Mucosa of descending colon (tissue), 3 donors: ENCODE results near the gene ACOT2. TPM values are rescaled to one million over a fixed set of nuclear protein-coding genes. Genes with fewer than 3 reads are reported as not detected.
"Not testable (repeated sequence)": the region's sequence is repeated elsewhere in the genome, so short reads cannot be mapped to it uniquely, and the experiment has no call there.

ENCODE experiments used
- ATAC-seq: fragments of 200-7000 bp; cut with Tn5 transposase; one replicate; pipeline ENCODE4 v1.9.1; 2020; ENCODE audit warnings: mild to moderate bottlenecking, moderate library complexity
- DNase-seq, 3 donors: peaks; one replicate each; pipeline ENCODE4 v3.0.0-alpha.2; 2020
- H3K36me3 ChIP-seq: fragments of 200-600 bp; one replicate; pipeline ENCODE4 v1.8.0; 2021; ENCODE audit warnings: low read depth, mild to moderate bottlenecking
- H3K4me1 ChIP-seq: fragments of 200-600 bp; one replicate; pipeline ENCODE4 v1.8.0; 2021; ENCODE audit warnings: low read depth, mild to moderate bottlenecking
- H3K4me3 ChIP-seq: fragments of 200-600 bp; one replicate; pipeline ENCODE4 v1.8.0; 2021; ENCODE audit warnings: mild to moderate bottlenecking
- H3K9me3 ChIP-seq: fragments of 200-600 bp; one replicate; pipeline ENCODE4 v1.8.0; 2021; ENCODE audit warnings: mild to moderate bottlenecking
- CTCF ChIP-seq: fragments of 200-600 bp; IDR thresholded peaks from one replicate; pipeline ENCODE4 v1.8.0; 2022; ENCODE audit warnings: antibody characterized with exemption, mild to moderate bottlenecking
- intact Hi-C, 2 donors: fragments of 100-400 bp; cut with DNase I in 1 of 2; cut with micrococcal nuclease in 1 of 2; formaldehyde crosslinking; loops; one replicate each; pipeline versions ENCODE4 v1.11.0 to v1.11.1; 2022; cut with DNase I, micrococcal nuclease
- total RNA-seq, 3 donors: library from RNA; stranded (reverse); fragmentation: NEBNext Ultra II Directional in 2 of 3; extraction: Animal tissue kit (Norgen Biotek cat#: 25700) in 2 of 3; gene quantifications; one replicate each; pipeline versions ENCODE4 v1.2.1 to v1.2.4, GENCODE V29; 2021 to 2023
- donor health status: DM: no; HTN: no; CAD: no; lungs with moderate emphysema.
- donor health status: DM: no; HTN: no; CAD: no.
- donor health status: DM: no; HTN: yes; CAD: no.

Gene ACOT2
- total RNA-seq, 3 donors from 2014 or later, result 18.8 to 60.7 (median 50.0) TPM

GRCh38 chr14:73539017-73539416 lies 30.0 kb upstream of the ACOT2 start:
- ATAC-seq (peak; percentile 72), DNase-seq (peak in 2 of 3 donors; percentile 82 to 84)
- peak; percentile 81 for TF ChIP-seq CTCF
- H3K4me1 ChIP-seq, H3K9me3 ChIP-seq, H3K4me3 ChIP-seq, intact Hi-C loops, H3K36me3 ChIP-seq: not testable (repeated sequence)

- H3K4me3 ChIP-seq, ATAC-seq, DNase-seq, H3K36me3 ChIP-seq, H3K9me3 ChIP-seq, intact Hi-C loops, H3K4me1 ChIP-seq: not testable (repeated sequence)
Observed at GRCh38 chr14:73542961-73543360, 26.1 kb upstream of the ACOT2 start.

- ATAC-seq, H3K36me3 ChIP-seq, H3K4me3 ChIP-seq, H3K4me1 ChIP-seq, DNase-seq, H3K9me3 ChIP-seq, intact Hi-C loops: not testable (repeated sequence)
Observed at GRCh38 chr14:73545353-73545752, 23.7 kb upstream of the ACOT2 start.

- H3K36me3 ChIP-seq, DNase-seq, intact Hi-C loops, H3K4me3 ChIP-seq, H3K4me1 ChIP-seq, H3K9me3 ChIP-seq, ATAC-seq: not testable (repeated sequence)
Observed at GRCh38 chr14:73549097-73549496, 19.9 kb upstream of the ACOT2 start.

- H3K36me3 ChIP-seq, H3K4me1 ChIP-seq, DNase-seq, H3K9me3 ChIP-seq, intact Hi-C loops, H3K4me3 ChIP-seq, ATAC-seq: not testable (repeated sequence)
Observed at GRCh38 chr14:73549889-73550524, 19.0 kb upstream of the ACOT2 start.

- H3K36me3 ChIP-seq, result no peaks in the 10 kb centered on the region
- DNase-seq, result no peak
- no peak for ATAC-seq
- no peak for TF ChIP-seq CTCF
- H3K9me3 ChIP-seq, result no peaks in the 10 kb centered on the region
- intact Hi-C loops, result no loop called here
- no peaks in the 10 kb centered on the region for H3K4me1 ChIP-seq
- H3K4me3 ChIP-seq, result no peak overlapping the region
Observed at GRCh38 chr14:73553845-73554244, 15.2 kb upstream of the ACOT2 start.

- ATAC-seq, H3K36me3 ChIP-seq, DNase-seq, intact Hi-C loops, H3K4me3 ChIP-seq, H3K4me1 ChIP-seq, H3K9me3 ChIP-seq: not testable (repeated sequence)
Observed at GRCh38 chr14:73557201-73557600, 11.8 kb upstream of the ACOT2 start.

- ATAC-seq, H3K4me1 ChIP-seq, H3K4me3 ChIP-seq, DNase-seq, intact Hi-C loops, H3K36me3 ChIP-seq: not testable (repeated sequence)
- peaks cover 14% of the 10 kb centered on the region for H3K9me3 ChIP-seq
Observed at GRCh38 chr14:73558238-73558637, 10.8 kb upstream of the ACOT2 start.

GRCh38 chr14:73562256-73562655 lies 6.8 kb upstream of the ACOT2 start:
- DNase-seq, H3K4me1 ChIP-seq, H3K4me3 ChIP-seq, H3K36me3 ChIP-seq, intact Hi-C loops, ATAC-seq: not testable (repeated sequence)
- peaks cover 16% of the 10 kb centered on the region for H3K9me3 ChIP-seq

- DNase-seq, ATAC-seq, intact Hi-C loops, H3K36me3 ChIP-seq, H3K4me3 ChIP-seq, H3K4me1 ChIP-seq: not testable (repeated sequence)
- peaks cover 16% of the 10 kb centered on the region for H3K9me3 ChIP-seq
Observed at GRCh38 chr14:73562696-73563095, 6.3 kb upstream of the ACOT2 start.

GRCh38 chr14:73566431-73566830 lies 2.6 kb upstream of the ACOT2 start:
- DNase-seq, H3K4me3 ChIP-seq, ATAC-seq, intact Hi-C loops, H3K36me3 ChIP-seq: not testable (repeated sequence)
- Histone ChIP-seq H3K4me1 (peaks cover 18% of the 10 kb centered on the region), H3K9me3 (peaks cover 16% of the 10 kb centered on the region)

GRCh38 chr14:73566935-73567334 lies 2.1 kb upstream of the ACOT2 start:
- ATAC-seq, intact Hi-C loops, H3K4me3 ChIP-seq, DNase-seq, H3K36me3 ChIP-seq: not testable (repeated sequence)
- Histone ChIP-seq H3K4me1 (peaks cover 18% of the 10 kb centered on the region), H3K9me3 (peaks cover 15% of the 10 kb centered on the region)
